Measurements from ENCODE around the gene STMN3.

STMN3 gene

GRCh38 chr20:63591786-63592355, 61.4 kb downstream of the STMN3 start:
- in situ Hi-C loops (cut with HindIII; ENCODE audit: low sequenced_read_pairs) = loop anchor here (10.0 kb wide), 2 partner anchors 57 to 173 kb away; partner anchors contain the start of gene PTK6

- in situ Hi-C loops (cut with HindIII; ENCODE audit: low sequenced_read_pairs) = loop anchor here (10.0 kb wide), 2 partner anchors 56 to 174 kb away; partner anchors contain the start of gene PTK6
Measured at GRCh38 chr20:63591147-63591533, 62.1 kb downstream of the STMN3 start.

GRCh38 chr20:63590218-63591146, 62.7 kb downstream of the STMN3 start:
- in situ Hi-C loops (cut with HindIII; ENCODE audit: low sequenced_read_pairs) = loop anchor here (10.0 kb wide), 2 partner anchors 56 to 174 kb away; partner anchors contain the start of gene PTK6

All from endothelial cell of hepatic sinusoid (primary cell).